D341Med (cell line): ENCODE results near the gene MICAL3.

Experiments
- DNase-seq: peaks from one replicate; pipeline ENCODE4 v3.0.0; 2012; ENCODE audit warnings: low spot score

The MICAL3 gene

GRCh38 chr22:17972385-17973191 is 51.8 kb downstream of the MICAL3 start:
- no peak for DNase-seq

GRCh38 chr22:17971711-17972110 is 52.6 kb downstream of the MICAL3 start:
- DNase-seq, result no peak

GRCh38 chr22:17970201-17970708 is 54.1 kb downstream of the MICAL3 start:
- DNase-seq, result no peak

GRCh38 chr22:17969701-17970113 is 54.7 kb downstream of the MICAL3 start:
- no peak for DNase-seq

- DNase-seq, result no peak
Measured at GRCh38 chr22:17968126-17968525, 56.2 kb downstream of the MICAL3 start.

GRCh38 chr22:17966403-17966717 is 58.0 kb downstream of the MICAL3 start:
- DNase-seq, result no peak

GRCh38 chr22:17965538-17966402 is 58.6 kb downstream of the MICAL3 start:
- DNase-seq, result no peak

GRCh38 chr22:17964643-17965042 is 59.7 kb downstream of the MICAL3 start:
- DNase-seq, result no peak

- no peak for DNase-seq
Measured at GRCh38 chr22:17964156-17964555, 60.2 kb downstream of the MICAL3 start.

- no peak for DNase-seq
Measured at GRCh38 chr22:17963015-17963414, 61.3 kb downstream of the MICAL3 start.

- DNase-seq, result no peak
Measured at GRCh38 chr22:17962168-17962567, 62.2 kb downstream of the MICAL3 start.

- no peak for DNase-seq
Measured at GRCh38 chr22:17961446-17961729, 63.0 kb downstream of the MICAL3 start.

GRCh38 chr22:17960695-17961445 is 63.5 kb downstream of the MICAL3 start:
- no peak for DNase-seq

- DNase-seq, result no peak
Measured at GRCh38 chr22:17960011-17960410, 64.3 kb downstream of the MICAL3 start.

GRCh38 chr22:17958166-17958565 is 66.2 kb downstream of the MICAL3 start:
- DNase-seq, result no peak

- no peak for DNase-seq
Measured at GRCh38 chr22:17957693-17958092, 66.7 kb downstream of the MICAL3 start.

- no peak for DNase-seq
Measured at GRCh38 chr22:17957204-17957603, 67.2 kb downstream of the MICAL3 start.

GRCh38 chr22:17956630-17957029 is 67.7 kb downstream of the MICAL3 start:
- DNase-seq, result no peak

GRCh38 chr22:17955590-17956379 is 68.6 kb downstream of the MICAL3 start:
- no peak for DNase-seq

- DNase-seq, result no peak
Measured at GRCh38 chr22:17954860-17955587, 69.3 kb downstream of the MICAL3 start.

- no peak for DNase-seq
Measured at GRCh38 chr22:17954200-17954859, 70.0 kb downstream of the MICAL3 start.
